ENCODE measurements around the gene CABLES1.

DNA sequence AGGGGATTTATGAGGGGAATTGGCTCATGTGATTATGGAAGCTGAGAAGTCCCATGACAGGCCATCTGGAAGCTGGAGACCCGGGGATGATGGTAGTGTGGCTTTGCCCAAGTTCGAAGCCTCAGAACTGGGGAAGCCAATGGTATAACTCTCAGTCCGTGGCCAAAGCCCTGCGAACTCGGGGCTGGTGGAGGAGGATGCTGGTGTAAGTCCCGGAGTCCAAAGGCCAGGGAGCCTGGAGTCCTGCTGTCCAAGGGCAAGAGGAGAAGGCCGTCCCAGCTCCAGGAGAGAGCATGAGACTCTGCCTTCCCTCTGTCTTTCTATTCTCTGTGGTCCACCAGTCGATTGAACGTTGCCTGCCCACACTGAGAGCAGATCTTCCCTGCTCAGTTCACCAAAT lies 43.2 kb upstream of the CABLES1 start:
- TF ChIP-seq POLR2A (IDR thresholded peaks at IDR 0.05), result no peak
- TF ChIP-seq, protein P1, sequence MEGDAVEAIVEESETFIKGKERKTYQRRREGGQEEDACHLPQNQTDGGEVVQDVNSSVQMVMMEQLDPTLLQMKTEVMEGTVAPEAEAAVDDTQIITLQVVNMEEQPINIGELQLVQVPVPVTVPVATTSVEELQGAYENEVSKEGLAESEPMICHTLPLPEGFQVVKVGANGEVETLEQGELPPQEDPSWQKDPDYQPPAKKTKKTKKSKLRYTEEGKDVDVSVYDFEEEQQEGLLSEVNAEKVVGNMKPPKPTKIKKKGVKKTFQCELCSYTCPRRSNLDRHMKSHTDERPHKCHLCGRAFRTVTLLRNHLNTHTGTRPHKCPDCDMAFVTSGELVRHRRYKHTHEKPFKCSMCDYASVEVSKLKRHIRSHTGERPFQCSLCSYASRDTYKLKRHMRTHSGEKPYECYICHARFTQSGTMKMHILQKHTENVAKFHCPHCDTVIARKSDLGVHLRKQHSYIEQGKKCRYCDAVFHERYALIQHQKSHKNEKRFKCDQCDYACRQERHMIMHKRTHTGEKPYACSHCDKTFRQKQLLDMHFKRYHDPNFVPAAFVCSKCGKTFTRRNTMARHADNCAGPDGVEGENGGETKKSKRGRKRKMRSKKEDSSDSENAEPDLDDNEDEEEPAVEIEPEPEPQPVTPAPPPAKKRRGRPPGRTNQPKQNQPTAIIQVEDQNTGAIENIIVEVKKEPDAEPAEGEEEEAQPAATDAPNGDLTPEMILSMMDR (IDR thresholded peaks at IDR 0.05), result no peak
